K562 (cell line): ENCODE data around the gene CRCP. TPM values are rescaled to one million over a fixed set of nuclear protein-coding genes. Genes with fewer than 3 reads are reported as not detected.

Experiments
- CEBPG ChIP-seq, 3 experiments: fragments of 200-800 bp in 1 of 3; sonication (Bioruptor generic) in 1 of 3; sonication (generic) in 1 of 3; formaldehyde crosslinking in 1 of 3; IDR thresholded peaks in 2 of 3; conservative IDR thresholded peaks in 1 of 3; 2 replicates each; pipeline versions ENCODE4 v1.6.1 to v1.8.0; 2016 to 2022; ENCODE audit warnings: missing compliant biosample characterization in 2 of 3, missing genetic modification characterization in 2 of 3, mild to moderate bottlenecking in 1 of 3, missing genetic modification reagents in 1 of 3
- EGR1 ChIP-seq: fragments of 450-650 bp; conservative IDR thresholded peaks from 2 replicates; pipeline ENCODE4 v1.6.1; 2017; ENCODE audit warnings: mild to moderate bottlenecking
- EZH2 ChIP-seq: IDR thresholded peaks from 2 replicates; pipeline ENCODE4 v1.6.1; 2012; ENCODE audit warnings: low read depth, mild to moderate bottlenecking, inconsistent platforms, low read length, borderline replicate concordance
- FOXK2 ChIP-seq, 2 experiments: fragments of 450-650 bp; IDR thresholded peaks in 1 of 2; conservative IDR thresholded peaks in 1 of 2; 2 replicates each; pipeline ENCODE4 v1.6.1; 2016; ENCODE audit warnings: low read depth in 2 of 2, mild to moderate bottlenecking in 1 of 2
- MIER1 ChIP-seq: fragments of 450-650 bp; IDR thresholded peaks from 2 replicates; pipeline ENCODE4 v1.6.1; 2016; ENCODE audit warnings: antibody characterized with exemption, mild to moderate bottlenecking, low read depth
- MYBL2 ChIP-seq, 2 experiments: fragments of 450-650 bp in 1 of 2; sonication (generic) in 1 of 2; formaldehyde crosslinking in 1 of 2; IDR thresholded peaks; 2 replicates each; pipeline versions ENCODE4 v1.6.1 to v1.8.1; 2017 to 2022; ENCODE audit warnings: borderline replicate concordance in 1 of 2, inconsistent platforms in 1 of 2, low read depth in 1 of 2, mild to moderate bottlenecking in 1 of 2, missing genetic modification reagents in 1 of 2, moderate library complexity in 1 of 2
- OTX1 ChIP-seq: fragments of 450-650 bp; formaldehyde crosslinking; IDR thresholded peaks from 2 replicates; pipeline ENCODE4 v1.4.0; 2022; ENCODE audit warnings: mild to moderate bottlenecking
- SNIP1 ChIP-seq: fragments of 450-650 bp; IDR thresholded peaks from 2 replicates; pipeline ENCODE4 v1.7.1; 2017; ENCODE audit warnings: low read depth, mild to moderate bottlenecking
- SREBF2 ChIP-seq: sonication (generic); formaldehyde crosslinking; IDR thresholded peaks from 2 replicates; pipeline ENCODE4 v1.4.0; 2020; ENCODE audit warnings: mild to moderate bottlenecking, missing genetic modification reagents
- ZFX ChIP-seq: sonication (generic); formaldehyde crosslinking; IDR thresholded peaks from 2 replicates; pipeline ENCODE4 v1.8.0; 2022; ENCODE audit warnings: mild to moderate bottlenecking, missing genetic modification reagents, moderate library complexity
- ZNF124 ChIP-seq: sonication (generic); formaldehyde crosslinking; IDR thresholded peaks from 2 replicates; pipeline ENCODE4 v1.8.1; 2022; ENCODE audit warnings: missing genetic modification reagents
- ZNF347 ChIP-seq: fragments of 450-650 bp; formaldehyde crosslinking; IDR thresholded peaks from 2 replicates; pipeline ENCODE4 v1.4.0; 2020; ENCODE audit warnings: low read depth, mild to moderate bottlenecking, moderate library complexity
- polyA plus RNA-seq, 8 experiments: library from polyadenylated mRNA; depleted of rRNA in 4 of 8; stranded (reverse) in 5 of 8; unstranded in 3 of 8; fragments of >200 nt; fragmentation: Nextera tagmentation in 2 of 8; fragmentation: Illumina TruSeq in 1 of 8; extraction: Ambion mirVana in 2 of 8; extraction: Trizol in 1 of 8; gene quantifications; 2 replicates each; pipeline versions ENCODE4 v1.2.1 to v1.2.3, GENCODE V29; 2011 to 2014; ENCODE audit warnings: inconsistent platforms in 1 of 8, missing spikeins in 1 of 8
- total RNA-seq, 7 experiments: library from RNA; depleted of rRNA in 6 of 7; stranded (reverse); fragments of >200 nt in 6 of 7; fragmentation: Illumina TruSeq in 2 of 7; extraction: Trizol in 2 of 7; gene quantifications; 2 replicates each; pipeline versions ENCODE4 v1.2.1 to v1.2.3, GENCODE V29; 2011 to 2021; ENCODE audit warnings: low replicate concordance in 1 of 7
- TF ChIP-seq, protein P1 (sequence below): fragments of 450-650 bp; IDR thresholded peaks from 2 replicates; pipeline ENCODE4 v1.7.1; 2018; ENCODE audit warnings: mild to moderate bottlenecking, low read depth; ENCODE audit not compliant: partially characterized antibody
- TF ChIP-seq, protein P2 (sequence below): fragments of 150-350 bp; conservative IDR thresholded peaks from 2 replicates; pipeline ENCODE4 v1.6.1; 2014; ENCODE audit warnings: low read length
- TF ChIP-seq, protein P3 (sequence below): conservative IDR thresholded peaks from 2 replicates; pipeline ENCODE4 v1.6.1; 2011; ENCODE audit warnings: low read depth, mild to moderate bottlenecking, low read length; ENCODE audit not compliant: control insufficient read depth
- TF ChIP-seq, protein P4 (sequence below): fragments of 450-650 bp; IDR thresholded peaks from 2 replicates; pipeline ENCODE4 v1.6.1; 2016; ENCODE audit warnings: missing biosample characterization, missing genetic modification characterization

CRCP gene
- total and polyA plus RNA-seq, 9 of the 15 experiments (the other 6 are each of a cell fraction or from before 2014, with no cell fraction given): 22.1 to 58.3 (median 43.4) TPM

DNA sequence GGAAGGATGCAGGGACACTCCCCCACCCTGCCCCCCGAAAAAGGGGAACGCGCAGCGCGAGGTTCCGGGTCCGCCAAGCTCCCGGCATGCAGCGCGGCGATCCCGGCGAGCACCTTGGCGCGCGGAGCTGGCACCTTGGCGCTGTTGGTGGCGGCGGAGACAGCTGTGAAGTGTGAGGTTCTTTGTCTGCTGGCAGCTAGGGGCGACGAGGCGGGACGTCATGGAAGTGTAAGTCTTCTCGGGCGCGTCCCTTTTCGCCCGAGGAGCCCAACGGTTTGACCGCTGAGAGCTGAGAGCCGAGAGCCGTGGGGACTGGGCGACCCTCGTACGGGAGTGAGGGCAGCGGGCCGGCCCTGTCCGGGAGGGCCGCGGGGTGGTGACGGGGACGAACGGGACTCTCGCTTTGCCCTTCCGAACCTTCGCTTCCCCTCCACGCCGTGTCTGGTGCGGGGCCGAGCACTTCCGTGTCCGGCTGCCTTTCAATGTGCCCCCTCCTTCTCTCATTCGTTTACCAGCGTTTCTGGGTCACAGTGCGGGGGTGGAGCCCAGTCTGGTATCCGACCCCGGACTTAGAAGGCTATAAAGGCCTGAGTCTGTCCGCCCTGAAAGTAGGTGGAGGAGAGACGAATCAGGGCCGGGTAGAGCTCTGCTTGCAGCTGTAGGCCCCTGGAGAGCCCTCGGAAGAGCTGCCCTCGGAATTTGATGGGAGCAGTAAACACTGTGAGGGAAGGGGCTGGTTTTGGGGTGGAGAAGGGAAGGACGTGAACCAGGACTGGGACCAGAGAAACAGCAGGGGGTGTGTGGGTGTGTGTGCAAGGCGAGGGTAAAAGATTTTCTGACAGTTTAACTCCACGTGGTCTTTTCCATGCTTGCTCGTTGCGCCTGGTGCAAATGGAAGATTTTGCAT lies at the start of gene CRCP (continued):
- 0 out of 2 replicates have a peak, but pooled peaks have one; percentile 12 for TF ChIP-seq OTX1 (CRISPR knock-in tag)
- TF ChIP-seq FOXK2 (conservative IDR thresholded peaks at IDR 0.05 in 1 of 2, IDR thresholded peaks at IDR 0.05 in 1 of 2; ENCODE audit: low read depth in 2 of 2): peak; percentile 85 to 88
- no peak for TF ChIP-seq SNIP1
- TF ChIP-seq EZH2: no peak
- TF ChIP-seq, protein P1, sequence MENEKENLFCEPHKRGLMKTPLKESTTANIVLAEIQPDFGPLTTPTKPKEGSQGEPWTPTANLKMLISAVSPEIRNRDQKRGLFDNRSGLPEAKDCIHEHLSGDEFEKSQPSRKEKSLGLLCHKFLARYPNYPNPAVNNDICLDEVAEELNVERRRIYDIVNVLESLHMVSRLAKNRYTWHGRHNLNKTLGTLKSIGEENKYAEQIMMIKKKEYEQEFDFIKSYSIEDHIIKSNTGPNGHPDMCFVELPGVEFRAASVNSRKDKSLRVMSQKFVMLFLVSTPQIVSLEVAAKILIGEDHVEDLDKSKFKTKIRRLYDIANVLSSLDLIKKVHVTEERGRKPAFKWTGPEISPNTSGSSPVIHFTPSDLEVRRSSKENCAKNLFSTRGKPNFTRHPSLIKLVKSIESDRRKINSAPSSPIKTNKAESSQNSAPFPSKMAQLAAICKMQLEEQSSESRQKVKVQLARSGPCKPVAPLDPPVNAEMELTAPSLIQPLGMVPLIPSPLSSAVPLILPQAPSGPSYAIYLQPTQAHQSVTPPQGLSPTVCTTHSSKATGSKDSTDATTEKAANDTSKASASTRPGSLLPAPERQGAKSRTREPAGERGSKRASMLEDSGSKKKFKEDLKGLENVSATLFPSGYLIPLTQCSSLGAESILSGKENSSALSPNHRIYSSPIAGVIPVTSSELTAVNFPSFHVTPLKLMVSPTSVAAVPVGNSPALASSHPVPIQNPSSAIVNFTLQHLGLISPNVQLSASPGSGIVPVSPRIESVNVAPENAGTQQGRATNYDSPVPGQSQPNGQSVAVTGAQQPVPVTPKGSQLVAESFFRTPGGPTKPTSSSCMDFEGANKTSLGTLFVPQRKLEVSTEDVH: no peak
- TF ChIP-seq, protein P2, sequence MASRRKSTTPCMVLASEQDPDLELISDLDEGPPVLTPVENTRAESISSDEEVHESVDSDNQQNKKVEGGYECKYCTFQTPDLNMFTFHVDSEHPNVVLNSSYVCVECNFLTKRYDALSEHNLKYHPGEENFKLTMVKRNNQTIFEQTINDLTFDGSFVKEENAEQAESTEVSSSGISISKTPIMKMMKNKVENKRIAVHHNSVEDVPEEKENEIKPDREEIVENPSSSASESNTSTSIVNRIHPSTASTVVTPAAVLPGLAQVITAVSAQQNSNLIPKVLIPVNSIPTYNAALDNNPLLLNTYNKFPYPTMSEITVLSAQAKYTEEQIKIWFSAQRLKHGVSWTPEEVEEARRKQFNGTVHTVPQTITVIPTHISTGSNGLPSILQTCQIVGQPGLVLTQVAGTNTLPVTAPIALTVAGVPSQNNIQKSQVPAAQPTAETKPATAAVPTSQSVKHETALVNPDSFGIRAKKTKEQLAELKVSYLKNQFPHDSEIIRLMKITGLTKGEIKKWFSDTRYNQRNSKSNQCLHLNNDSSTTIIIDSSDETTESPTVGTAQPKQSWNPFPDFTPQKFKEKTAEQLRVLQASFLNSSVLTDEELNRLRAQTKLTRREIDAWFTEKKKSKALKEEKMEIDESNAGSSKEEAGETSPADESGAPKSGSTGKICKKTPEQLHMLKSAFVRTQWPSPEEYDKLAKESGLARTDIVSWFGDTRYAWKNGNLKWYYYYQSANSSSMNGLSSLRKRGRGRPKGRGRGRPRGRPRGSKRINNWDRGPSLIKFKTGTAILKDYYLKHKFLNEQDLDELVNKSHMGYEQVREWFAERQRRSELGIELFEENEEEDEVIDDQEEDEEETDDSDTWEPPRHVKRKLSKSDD: no peak
- no peak for TF ChIP-seq MYBL2 (IDR thresholded peaks at IDR 0.05; ENCODE audit: low read depth)
- no peak for TF ChIP-seq MYBL2 (CRISPR knock-in tag; IDR thresholded peaks at IDR 0.05; ENCODE audit: borderline replicate concordance)
- peak; percentile 96 for TF ChIP-seq EGR1
- TF ChIP-seq ZNF124: no peak
- no peak for TF ChIP-seq ZNF347 (CRISPR knock-in tag)
- TF ChIP-seq SREBF2 (CRISPR knock-in tag): no peak
- TF ChIP-seq MIER1: peak; percentile 60
- TF ChIP-seq CEBPG (CRISPR knock-in tag; IDR thresholded peaks at IDR 0.05): no peak
- TF ChIP-seq CEBPG (tag; conservative IDR thresholded peaks at IDR 0.05 in 1 of 2, IDR thresholded peaks at IDR 0.05 in 1 of 2): no peak
- TF ChIP-seq, protein P3, sequence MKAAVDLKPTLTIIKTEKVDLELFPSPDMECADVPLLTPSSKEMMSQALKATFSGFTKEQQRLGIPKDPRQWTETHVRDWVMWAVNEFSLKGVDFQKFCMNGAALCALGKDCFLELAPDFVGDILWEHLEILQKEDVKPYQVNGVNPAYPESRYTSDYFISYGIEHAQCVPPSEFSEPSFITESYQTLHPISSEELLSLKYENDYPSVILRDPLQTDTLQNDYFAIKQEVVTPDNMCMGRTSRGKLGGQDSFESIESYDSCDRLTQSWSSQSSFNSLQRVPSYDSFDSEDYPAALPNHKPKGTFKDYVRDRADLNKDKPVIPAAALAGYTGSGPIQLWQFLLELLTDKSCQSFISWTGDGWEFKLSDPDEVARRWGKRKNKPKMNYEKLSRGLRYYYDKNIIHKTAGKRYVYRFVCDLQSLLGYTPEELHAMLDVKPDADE: peak; percentile 81
- peak; percentile 83 for TF ChIP-seq ZFX (CRISPR knock-in tag)
- TF ChIP-seq, protein P4, sequence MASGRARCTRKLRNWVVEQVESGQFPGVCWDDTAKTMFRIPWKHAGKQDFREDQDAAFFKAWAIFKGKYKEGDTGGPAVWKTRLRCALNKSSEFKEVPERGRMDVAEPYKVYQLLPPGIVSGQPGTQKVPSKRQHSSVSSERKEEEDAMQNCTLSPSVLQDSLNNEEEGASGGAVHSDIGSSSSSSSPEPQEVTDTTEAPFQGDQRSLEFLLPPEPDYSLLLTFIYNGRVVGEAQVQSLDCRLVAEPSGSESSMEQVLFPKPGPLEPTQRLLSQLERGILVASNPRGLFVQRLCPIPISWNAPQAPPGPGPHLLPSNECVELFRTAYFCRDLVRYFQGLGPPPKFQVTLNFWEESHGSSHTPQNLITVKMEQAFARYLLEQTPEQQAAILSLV (tag): no peak
